DMS53 treated with DMSO at 0.1 percent for 48 hours (cell line): ENCODE results near the gene ASXL1.
A peak's percentile ranks its signal among the peaks of the same experiment; 100 is the strongest.
"Not testable (repeated sequence)": the region's sequence is repeated elsewhere in the genome, so short reads cannot be mapped to it uniquely, and the experiment has no call there.

Experiments used
- DNase-seq: peaks from one replicate; lab custom pipeline; 2025; ENCODE audit not compliant: unreplicated experiment; lab: John Stamatoyannopoulos, UW

ASXL1 gene

GRCh38 chr20:32357869-32358631 is at the start of gene ASXL1:
ASXL1 (plus strand) TSS chr20:32358331; CDS start chr20:32358776, 445 bp downstream.
- peak; percentile 92 for DNase-seq

- DNase-seq: no peak
These were observed 45.3 kb upstream of the ASXL1 start for GRCh38 chr20:32312718-32313424.

- DNase-seq: no peak
These were observed 43.4 kb upstream of the ASXL1 start for GRCh38 chr20:32314768-32315167.

GRCh38 chr20:32315399-32315798 is 42.7 kb upstream of the ASXL1 start:
- no peak for DNase-seq

- no peak for DNase-seq
These were observed 42.2 kb upstream of the ASXL1 start for GRCh38 chr20:32315891-32316290.

- DNase-seq: no peak
These were observed 41.5 kb upstream of the ASXL1 start for GRCh38 chr20:32316667-32317066.

GRCh38 chr20:32319100-32319499 is 39.0 kb upstream of the ASXL1 start:
- no peak for DNase-seq

GRCh38 chr20:32320305-32320704 is 37.8 kb upstream of the ASXL1 start:
- no peak for DNase-seq

- DNase-seq: no peak
These were observed 36.7 kb upstream of the ASXL1 start for GRCh38 chr20:32321390-32321789.

- not testable (repeated sequence) for DNase-seq
These were observed 35.9 kb upstream of the ASXL1 start for GRCh38 chr20:32322260-32322659.

- DNase-seq: not testable (repeated sequence)
These were observed 34.4 kb upstream of the ASXL1 start for GRCh38 chr20:32323761-32324160.

GRCh38 chr20:32325706-32326503 is 32.2 kb upstream of the ASXL1 start:
- DNase-seq: peak; percentile 99

- peak; percentile 97 for DNase-seq
These were observed 31.7 kb upstream of the ASXL1 start for GRCh38 chr20:32326504-32326845.

GRCh38 chr20:32327087-32327681 is 30.9 kb upstream of the ASXL1 start:
- DNase-seq: peak; percentile 85

GRCh38 chr20:32329817-32330554 is 28.1 kb upstream of the ASXL1 start:
- peak; percentile 98 for DNase-seq

GRCh38 chr20:32330555-32330897 is 27.6 kb upstream of the ASXL1 start:
- DNase-seq: no peak

- no peak for DNase-seq
These were observed 25.5 kb upstream of the ASXL1 start for GRCh38 chr20:32332614-32333013.

GRCh38 chr20:32333181-32333987 is 24.7 kb upstream of the ASXL1 start:
- no peak for DNase-seq

- DNase-seq: no peak
These were observed 23.9 kb upstream of the ASXL1 start for GRCh38 chr20:32333988-32334885.
